Measurements from ENCODE around the gene CDV3. TPM values are rescaled to one million over a fixed set of nuclear protein-coding genes. Genes with fewer than 3 reads are reported as not detected.

The CDV3 gene
- total and polyA plus RNA-seq, 9 of the 15 experiments (the other 6 are each of a cell fraction or from before 2014, with no cell fraction given), result 72.3 to 273 (median 116) TPM

DNA sequence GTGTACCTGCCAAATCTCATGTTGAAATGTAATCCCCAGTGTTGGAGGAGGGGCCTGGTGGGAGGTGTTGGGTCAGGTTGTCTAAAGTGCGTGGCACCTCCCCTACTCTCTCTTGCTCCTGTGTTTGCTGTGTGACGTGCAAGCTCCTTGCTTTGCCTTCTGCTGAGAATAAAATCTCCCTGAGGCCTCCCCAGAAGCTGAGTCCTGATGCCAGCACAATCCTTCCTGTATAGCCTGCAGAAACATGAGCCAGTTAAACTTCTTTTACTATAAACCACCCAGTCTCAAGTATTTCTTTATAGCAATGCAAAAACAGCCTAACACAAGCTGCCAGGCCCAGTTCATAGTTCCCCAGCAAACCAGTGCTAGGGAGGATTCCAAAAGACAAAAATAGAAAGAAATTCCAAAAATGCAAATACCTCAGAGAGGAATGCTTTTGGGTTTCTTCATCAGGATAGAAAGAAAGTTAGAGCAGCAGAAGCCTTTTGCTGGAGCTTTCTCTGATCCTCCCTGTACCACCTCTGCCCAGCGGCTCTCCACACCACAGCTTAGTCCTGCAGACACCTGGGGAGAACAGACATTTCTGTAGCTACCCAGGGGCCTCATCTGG lies 25.9 kb upstream of the CDV3 start:
- CTCF ChIA-PET (ENCODE audit: low intra/inter-chr PET ratio), result no interaction called here
- FAIRE-seq, result no peak

GRCh38 chr3:133548090-133548489 lies 25.4 kb upstream of the CDV3 start:
- no peak overlapping the region for H3K9ac ChIP-seq (ENCODE audit: insufficient read depth in 1 of 2, low read depth in 2 of 2, low read length in 2 of 2)
- H3K4me1 ChIP-seq (replicated peaks in 1 of 2; ENCODE audit: control insufficient read depth in 2 of 2, insufficient read depth in 2 of 2, low read length in 2 of 2), result no peaks in the 10 kb centered on the region; a peak in 2 of 5 replicates
- no peaks in the 10 kb centered on the region for H4K20me1 ChIP-seq (replicated peaks; ENCODE audit: control insufficient read depth, insufficient read depth, low read length)
- DNase-seq (ENCODE audit: extremely low read depth in 1 of 4, low spot score in 3 of 4), result no peak
- TF ChIP-seq C11orf30 (IDR thresholded peaks at IDR 0.05; ENCODE audit: low read depth), result no peak
- no peak for TF ChIP-seq BRF1 (IDR thresholded peaks at IDR 0.05; ENCODE audit: borderline replicate concordance, extremely low read depth, insufficient read length)
- no peak for TF ChIP-seq SNRNP70 (optimal IDR thresholded peaks at IDR 0.05; ENCODE audit: low read depth, low read length)
- TF ChIP-seq ZNF3 (CRISPR knock-in tag; IDR thresholded peaks at IDR 0.05), result no peak
- TF ChIP-seq, protein P1, sequence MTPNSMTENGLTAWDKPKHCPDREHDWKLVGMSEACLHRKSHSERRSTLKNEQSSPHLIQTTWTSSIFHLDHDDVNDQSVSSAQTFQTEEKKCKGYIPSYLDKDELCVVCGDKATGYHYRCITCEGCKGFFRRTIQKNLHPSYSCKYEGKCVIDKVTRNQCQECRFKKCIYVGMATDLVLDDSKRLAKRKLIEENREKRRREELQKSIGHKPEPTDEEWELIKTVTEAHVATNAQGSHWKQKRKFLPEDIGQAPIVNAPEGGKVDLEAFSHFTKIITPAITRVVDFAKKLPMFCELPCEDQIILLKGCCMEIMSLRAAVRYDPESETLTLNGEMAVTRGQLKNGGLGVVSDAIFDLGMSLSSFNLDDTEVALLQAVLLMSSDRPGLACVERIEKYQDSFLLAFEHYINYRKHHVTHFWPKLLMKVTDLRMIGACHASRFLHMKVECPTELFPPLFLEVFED (CRISPR knock-in tag; conservative IDR thresholded peaks at IDR 0.05), result no peak
- TF ChIP-seq KDM4B (IDR thresholded peaks at IDR 0.05; ENCODE audit: borderline replicate concordance in 2 of 2, low read depth in 1 of 2), result no peak
- no peak for TF ChIP-seq MTA3 (IDR thresholded peaks at IDR 0.05; ENCODE audit: borderline replicate concordance)
- TF ChIP-seq ZNF408 (CRISPR knock-in tag; IDR thresholded peaks at IDR 0.05; ENCODE audit: low read depth), result no peak
- intact Hi-C loops (cut with micrococcal nuclease), result no loop called here
- no peak for FAIRE-seq
- no peaks in the 10 kb centered on the region for H3K9me1 ChIP-seq (ENCODE audit: control insufficient read depth, insufficient read depth, low read length)
- BruUV-seq (replicated peaks), result no TSS peak
- no peak overlapping the region for H2AFZ ChIP-seq (ENCODE audit: low read depth, low read length)
- H3K79me2 ChIP-seq (ENCODE audit: control insufficient read depth, insufficient read depth, low read length), result no peaks in the 10 kb centered on the region
- no peak overlapping the region for H3K4me2 ChIP-seq (ENCODE audit: insufficient read depth, low read length)
- 4% methylated on average over 2 of the region's 2 CpGs for WGBS (ENCODE audit: insufficient coverage, low coverage, missing lambda C conversion rate)
- no peaks in the 10 kb centered on the region; a peak in 1 of 5 replicates for H3K27me3 ChIP-seq (ENCODE audit: control insufficient read depth in 2 of 2, insufficient read depth in 2 of 2, low read length in 2 of 2)
- no peak overlapping the region for H3K4me3 ChIP-seq
- no peaks in the 10 kb centered on the region for H3K36me3 ChIP-seq (ENCODE audit: control insufficient read depth, insufficient read depth, low read length)
- no peak for ATAC-seq
- in situ Hi-C loops (cut with MboI), result no loop called here
- ChIA-PET CTCF (ENCODE audit: low intra/inter-chr PET ratio) (no interaction called here), POLR2A (interaction anchor here (0.9 kb wide), 1 partner anchor 75 kb away, joined by 3 read pairs; no protein-coding TSS in a partner anchor)
- H3K9me3 ChIP-seq (replicated peaks; ENCODE audit: control insufficient read depth, insufficient read depth, low read depth, low read length), result no peaks in the 10 kb centered on the region
- no peak overlapping the region for H3K27ac ChIP-seq (ENCODE audit: extremely low read depth, low read depth, low read length)

More for the DNA sequence above, 25.9 kb upstream of the CDV3 start:
- H2AFZ ChIP-seq (ENCODE audit: low read depth, low read length), result no peak overlapping the region
- H3K9me3 ChIP-seq (replicated peaks; ENCODE audit: control insufficient read depth, insufficient read depth, low read depth, low read length), result no peaks in the 10 kb centered on the region
- no peak overlapping the region for H3K4me2 ChIP-seq (ENCODE audit: insufficient read depth, low read length)
- no peaks in the 10 kb centered on the region; a peak in 1 of 5 replicates for H3K27me3 ChIP-seq (ENCODE audit: control insufficient read depth in 2 of 2, insufficient read depth in 2 of 2, low read length in 2 of 2)
- POLR2A ChIA-PET, result interaction anchor here (0.9 kb wide), 1 partner anchor 74 kb away, joined by 3 read pairs; no protein-coding TSS in a partner anchor
- H3K9me1 ChIP-seq (ENCODE audit: control insufficient read depth, insufficient read depth, low read length), result no peaks in the 10 kb centered on the region
- no peak overlapping the region for H3K4me3 ChIP-seq
- in situ Hi-C loops (cut with MboI) (no loop called here), intact Hi-C loops (cut with micrococcal nuclease) (no loop called here)
- BruUV-seq (replicated peaks), result no TSS peak
- no peaks in the 10 kb centered on the region for H4K20me1 ChIP-seq (replicated peaks; ENCODE audit: control insufficient read depth, insufficient read depth, low read length)
- no peaks in the 10 kb centered on the region for H3K36me3 ChIP-seq (ENCODE audit: control insufficient read depth, insufficient read depth, low read length)
- 31% methylated on average over 3 of the region's 3 CpGs for WGBS (ENCODE audit: insufficient coverage, low coverage, missing lambda C conversion rate)
- H3K9ac ChIP-seq (ENCODE audit: insufficient read depth in 1 of 2, low read depth in 2 of 2, low read length in 2 of 2), result no peak overlapping the region
- no peak for ATAC-seq
- H3K27ac ChIP-seq (ENCODE audit: extremely low read depth, low read depth, low read length), result no peak overlapping the region
- H3K4me1 ChIP-seq (replicated peaks in 1 of 2; ENCODE audit: control insufficient read depth in 2 of 2, insufficient read depth in 2 of 2, low read length in 2 of 2), result no peaks in the 10 kb centered on the region; a peak in 2 of 5 replicates
- no peaks in the 10 kb centered on the region for H3K79me2 ChIP-seq (ENCODE audit: control insufficient read depth, insufficient read depth, low read length)
- DNase-seq (ENCODE audit: extremely low read depth in 1 of 4, low spot score in 3 of 4), result no peak
- TF ChIP-seq SNRNP70 (optimal IDR thresholded peaks at IDR 0.05; ENCODE audit: low read depth, low read length) (no peak), MCM5 (IDR thresholded peaks at IDR 0.05; ENCODE audit: low read depth) (no peak)
- TF ChIP-seq, protein P2, sequence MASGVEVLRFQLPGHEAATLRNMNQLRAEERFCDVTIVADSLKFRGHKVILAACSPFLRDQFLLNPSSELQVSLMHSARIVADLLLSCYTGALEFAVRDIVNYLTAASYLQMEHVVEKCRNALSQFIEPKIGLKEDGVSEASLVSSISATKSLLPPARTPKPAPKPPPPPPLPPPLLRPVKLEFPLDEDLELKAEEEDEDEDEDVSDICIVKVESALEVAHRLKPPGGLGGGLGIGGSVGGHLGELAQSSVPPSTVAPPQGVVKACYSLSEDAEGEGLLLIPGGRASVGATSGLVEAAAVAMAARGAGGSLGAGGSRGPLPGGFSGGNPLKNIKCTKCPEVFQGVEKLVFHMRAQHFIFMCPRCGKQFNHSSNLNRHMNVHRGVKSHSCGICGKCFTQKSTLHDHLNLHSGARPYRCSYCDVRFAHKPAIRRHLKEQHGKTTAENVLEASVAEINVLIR (CRISPR knock-in tag; IDR thresholded peaks at IDR 0.05), result no peak
